ENCODE data around the gene PDAP1. TPM values are rescaled to one million over a fixed set of nuclear protein-coding genes. Genes with fewer than 3 reads are reported as not detected.

Gene PDAP1
- total RNA-seq, 2 experiments from 2014 or later: 35.0 to 38.0 TPM

GRCh38 chr7:99383203-99383602 lies 25.2 kb downstream of the PDAP1 start:
- intact Hi-C loops (cut with DNase I, micrococcal nuclease): no loop called here
- Histone ChIP-seq H3K4me3 (ENCODE audit: low read length) (no peak overlapping the region), H3K27ac (ENCODE audit: low read depth in 1 of 2, low read length in 2 of 2) (peak overlapping the region in 1 of 2 donors; percentile 65), H3K27me3 (ENCODE audit: control insufficient read depth in 1 of 2, insufficient read depth in 2 of 2, low read length in 2 of 2) (no peaks in the 10 kb centered on the region), H3K9me3 (ENCODE audit: control insufficient read depth in 1 of 2, insufficient read depth in 1 of 2, low read length in 2 of 2) (no peaks in the 10 kb centered on the region), H3K4me1 (ENCODE audit: insufficient read depth, low read length) (peaks cover 79% of the 10 kb centered on the region), H3K36me3 (ENCODE audit: insufficient read depth, low read length) (peaks cover 59% of the 10 kb centered on the region)
- no peak for DNase-seq
- TF ChIP-seq, protein P1, sequence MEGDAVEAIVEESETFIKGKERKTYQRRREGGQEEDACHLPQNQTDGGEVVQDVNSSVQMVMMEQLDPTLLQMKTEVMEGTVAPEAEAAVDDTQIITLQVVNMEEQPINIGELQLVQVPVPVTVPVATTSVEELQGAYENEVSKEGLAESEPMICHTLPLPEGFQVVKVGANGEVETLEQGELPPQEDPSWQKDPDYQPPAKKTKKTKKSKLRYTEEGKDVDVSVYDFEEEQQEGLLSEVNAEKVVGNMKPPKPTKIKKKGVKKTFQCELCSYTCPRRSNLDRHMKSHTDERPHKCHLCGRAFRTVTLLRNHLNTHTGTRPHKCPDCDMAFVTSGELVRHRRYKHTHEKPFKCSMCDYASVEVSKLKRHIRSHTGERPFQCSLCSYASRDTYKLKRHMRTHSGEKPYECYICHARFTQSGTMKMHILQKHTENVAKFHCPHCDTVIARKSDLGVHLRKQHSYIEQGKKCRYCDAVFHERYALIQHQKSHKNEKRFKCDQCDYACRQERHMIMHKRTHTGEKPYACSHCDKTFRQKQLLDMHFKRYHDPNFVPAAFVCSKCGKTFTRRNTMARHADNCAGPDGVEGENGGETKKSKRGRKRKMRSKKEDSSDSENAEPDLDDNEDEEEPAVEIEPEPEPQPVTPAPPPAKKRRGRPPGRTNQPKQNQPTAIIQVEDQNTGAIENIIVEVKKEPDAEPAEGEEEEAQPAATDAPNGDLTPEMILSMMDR (IDR thresholded peaks at IDR 0.05): no peak
- ChIA-PET CTCF (no interaction called here), POLR2A (no interaction called here)
- Mint-ChIP-seq H3K9me3 (no peaks in the 10 kb centered on the region), H3K27ac (peak overlapping the region; percentile 67), H3K4me3 (peak overlapping the region; percentile 42), H3K4me1 (ENCODE audit: low read depth) (peaks cover 54% of the 10 kb centered on the region), H3K36me3 (ENCODE audit: low read depth) (peaks cover 53% of the 10 kb centered on the region), H3K27me3 (no peaks in the 10 kb centered on the region)
- ATAC-seq (ENCODE audit: poor library complexity): no peak

- Mint-ChIP-seq H3K4me3 (peak overlapping the region; percentile 80), H3K9me3 (no peaks in the 10 kb centered on the region), H3K4me1 (ENCODE audit: low read depth) (peaks cover 58% of the 10 kb centered on the region), H3K27ac (peak overlapping the region; percentile 95), H3K36me3 (ENCODE audit: low read depth) (peaks cover 50% of the 10 kb centered on the region), H3K27me3 (no peaks in the 10 kb centered on the region)
- Histone ChIP-seq H3K27me3 (ENCODE audit: control insufficient read depth in 1 of 2, insufficient read depth in 2 of 2, low read length in 2 of 2) (no peaks in the 10 kb centered on the region), H3K36me3 (ENCODE audit: insufficient read depth, low read length) (peaks cover 60% of the 10 kb centered on the region), H3K4me1 (ENCODE audit: insufficient read depth, low read length) (peaks cover 94% of the 10 kb centered on the region), H3K4me3 (ENCODE audit: low read length) (no peak overlapping the region), H3K27ac (ENCODE audit: low read depth in 1 of 2, low read length in 2 of 2) (peak overlapping the region; percentile 99), H3K9me3 (ENCODE audit: control insufficient read depth in 1 of 2, insufficient read depth in 1 of 2, low read length in 2 of 2) (no peaks in the 10 kb centered on the region)
- TF ChIP-seq, protein P1 (IDR thresholded peaks at IDR 0.05): no peak
- intact Hi-C loops (cut with DNase I, micrococcal nuclease): loop anchor here in 1 of 2 experiments (1.0 kb wide), 1 partner anchor 27 kb away; the partner anchor contains the start of genes BUD31 and PDAP1
- ChIA-PET POLR2A (interaction anchor here (1.5 kb wide), 1 partner anchor 11 kb away, joined by 4 read pairs; no protein-coding TSS in a partner anchor), CTCF (interaction anchor here (1.6 kb wide), 1 partner anchor 16 kb away, joined by 5 read pairs; no protein-coding TSS in a partner anchor)
- DNase-seq: no peak
- ATAC-seq (ENCODE audit: poor library complexity): no peak
These were observed 26.7 kb downstream of the PDAP1 start for GRCh38 chr7:99381664-99382075.

DNA sequence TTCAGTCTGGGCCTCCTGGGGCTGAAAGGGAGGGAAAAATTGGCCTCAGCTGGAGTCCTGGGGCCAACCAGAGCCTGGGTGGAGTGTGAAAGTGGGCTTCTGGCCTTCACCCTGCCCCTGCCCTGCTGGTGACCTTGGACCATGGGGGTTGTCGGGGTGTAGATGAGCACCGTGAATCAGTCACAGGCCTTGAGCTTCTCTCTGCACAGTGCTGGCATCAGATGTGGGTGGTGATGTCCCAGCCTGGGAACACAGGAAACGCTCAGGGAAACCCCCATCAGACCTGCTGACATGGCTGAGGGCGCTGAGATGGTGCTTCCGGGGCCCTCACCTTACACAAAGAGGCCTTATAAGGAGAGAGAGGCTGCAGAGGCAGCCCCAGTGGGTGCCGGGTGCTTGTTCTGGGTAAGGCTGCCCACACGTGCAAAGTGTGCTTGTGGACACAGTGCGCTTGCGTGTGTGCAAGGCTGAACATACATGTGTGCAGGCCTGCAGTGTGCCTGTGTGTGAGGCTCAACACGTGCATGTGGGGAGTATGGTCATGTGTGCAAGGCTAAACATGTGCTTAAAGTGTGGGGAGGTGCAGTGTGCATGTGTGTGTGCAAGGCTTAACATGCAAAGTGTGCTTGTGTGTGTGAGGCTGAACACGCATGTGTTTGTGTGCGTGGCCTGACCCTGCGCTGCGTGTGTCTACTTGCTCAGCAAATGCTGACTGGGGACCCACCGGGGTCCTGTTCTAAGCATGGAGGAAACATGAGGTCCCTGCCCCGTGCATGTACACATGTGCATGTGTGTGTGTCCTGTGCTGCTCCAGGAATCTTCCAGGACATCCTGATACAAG lies 27.4 kb downstream of the PDAP1 start:
- H3K9me3 ChIP-seq (ENCODE audit: control insufficient read depth in 1 of 2, insufficient read depth in 1 of 2, low read length in 2 of 2): no peaks in the 10 kb centered on the region
- H3K27ac ChIP-seq (ENCODE audit: low read depth in 1 of 2, low read length in 2 of 2): peak overlapping the region; percentile 99
- no peaks in the 10 kb centered on the region for H3K27me3 ChIP-seq (ENCODE audit: control insufficient read depth in 1 of 2, insufficient read depth in 2 of 2, low read length in 2 of 2)
- peak overlapping the region; percentile 55 for H3K4me3 ChIP-seq (ENCODE audit: low read length)
- Mint-ChIP-seq H3K27me3 (no peaks in the 10 kb centered on the region), H3K4me3 (peak overlapping the region; percentile 80), H3K27ac (peak overlapping the region; percentile 95), H3K9me3 (no peaks in the 10 kb centered on the region), H3K4me1 (ENCODE audit: low read depth) (peaks cover 63% of the 10 kb centered on the region), H3K36me3 (ENCODE audit: low read depth) (peaks cover 50% of the 10 kb centered on the region)
- peaks cover 94% of the 10 kb centered on the region for H3K4me1 ChIP-seq (ENCODE audit: insufficient read depth, low read length)
- ChIA-PET CTCF (interaction anchor here (1.6 kb wide), 1 partner anchor 15 kb away, joined by 5 read pairs; no protein-coding TSS in a partner anchor), POLR2A (interaction anchor here (0.6 to 2.5 kb wide), 12 partner anchors 9 to 177 kb away, joined by 3 to 39 read pairs (median 5); partner anchors contain the start of genes ARPC1A, BUD31, PDAP1 and ZNF394)
- ATAC-seq (ENCODE audit: poor library complexity) (peak; percentile 80), DNase-seq (peak; percentile 83 to 98 (median 86))
- intact Hi-C loops (cut with DNase I, micrococcal nuclease): loop anchor here in 1 of 2 experiments (1.0 kb wide), 1 partner anchor 27 kb away; the partner anchor contains the start of genes BUD31 and PDAP1
- peaks cover 58% of the 10 kb centered on the region for H3K36me3 ChIP-seq (ENCODE audit: insufficient read depth, low read length)
- TF ChIP-seq, protein P1 (IDR thresholded peaks at IDR 0.05): no peak
